Measurements from ENCODE around the gene GSTO2. TPM values are rescaled to one million over a fixed set of nuclear protein-coding genes. Genes with fewer than 3 reads are reported as not detected.

The GSTO2 gene
- total and polyA plus RNA-seq, 2 of the 4 experiments (the other 2 are of a cell fraction), result 1.4 to 2.3 TPM

- DNase-seq (no peak), ATAC-seq (ENCODE audit: low read depth) (no peak)
- no peak overlapping the region for H2AFZ ChIP-seq (replicated peaks; ENCODE audit: low read length, poor library complexity)
- no peak overlapping the region for H3K9ac ChIP-seq (ENCODE audit: low read depth, low read length)
- in situ Hi-C loops (cut with MboI; ENCODE audit: low sequenced_read_pairs) (no loop called here), intact Hi-C loops (cut with micrococcal nuclease) (no loop called here), dilution Hi-C loops (cut with HindIII; ENCODE audit: low sequenced_read_pairs, unreplicated experiment) (no loop called here)
- no peak overlapping the region for H3K4ac ChIP-seq (ENCODE audit: low read depth, low read length)
- CTCF ChIA-PET, result interaction anchor here (0.6 to 1.4 kb wide), 2 partner anchors 30 to 310 kb away, joined by 3 to 4 read pairs; no protein-coding TSS in a partner anchor
- H3K14ac ChIP-seq (replicated peaks; ENCODE audit: low read depth, low read length), result no peak overlapping the region
- H4K8ac ChIP-seq (ENCODE audit: low read depth in 2 of 2, low read length in 2 of 2), result no peak overlapping the region
- H3K18ac ChIP-seq (ENCODE audit: low read depth, low read length), result no peak overlapping the region
- no peak overlapping the region for H2BK120ac ChIP-seq (ENCODE audit: low read depth, low read length)
- H4K20me1 ChIP-seq (ENCODE audit: insufficient read depth, low read length), result peaks cover 9% of the 10 kb centered on the region
- H3K56ac ChIP-seq (ENCODE audit: extremely low read depth, insufficient read depth, low read length), result no peak overlapping the region
- no peak overlapping the region; the same call in 1 of the 2 replicates for H2AK5ac ChIP-seq (ENCODE audit: low read depth, low read length)
- H4K5ac ChIP-seq (ENCODE audit: low read depth, low read length), result no peak overlapping the region
- peaks cover 19% of the 10 kb centered on the region for H3K4me1 ChIP-seq (ENCODE audit: control insufficient read depth, insufficient read depth, low read length)
- no peak overlapping the region for H3K27ac ChIP-seq (ENCODE audit: insufficient read depth, low read length)
- no peak overlapping the region; the same call in 1 of the 2 replicates for H4K91ac ChIP-seq (ENCODE audit: insufficient read depth, low read depth, low read length)
- no peak overlapping the region for H2BK20ac ChIP-seq (ENCODE audit: low read depth, low read length)
- H3K27me3 ChIP-seq (ENCODE audit: control insufficient read depth, insufficient read depth, low read length), result no peaks in the 10 kb centered on the region
- H3K4me3 ChIP-seq (ENCODE audit: insufficient read depth, low read depth, low read length), result no peak overlapping the region
- H3K9me3 ChIP-seq (ENCODE audit: control insufficient read depth, insufficient read depth, low read length), result no peaks in the 10 kb centered on the region
- no peak overlapping the region for H2BK5ac ChIP-seq (ENCODE audit: low read depth, low read length, poor library complexity, severe bottlenecking)
- peaks cover 3 to 38% of the 10 kb centered on the region in 2 experiments; a peak in 3 of 4 replicates for H3K79me1 ChIP-seq (ENCODE audit: low read depth in 1 of 2, low read length in 2 of 2)
- H3K23ac ChIP-seq (ENCODE audit: low read depth, low read length), result no peak overlapping the region
- peaks cover 2% of the 10 kb centered on the region; the same call in 1 of the 2 replicates for H3K36me3 ChIP-seq (ENCODE audit: control insufficient read depth, insufficient read depth, low read length)
- no peak overlapping the region for H3K4me2 ChIP-seq (ENCODE audit: low read depth, low read length)
- peaks cover 25% of the 10 kb centered on the region; the same call in 1 of the 2 replicates for H3K9me1 ChIP-seq (ENCODE audit: insufficient read depth, low read length)
- POLR2A ChIA-PET (ENCODE audit: unreplicated experiment), result no interaction called here
- TF ChIP-seq NFE2L2 (IDR thresholded peaks at IDR 0.05; ENCODE audit: low read depth, low read length), result no peak
- no peak for TF ChIP-seq CTCF (conservative IDR thresholded peaks at IDR 0.05; ENCODE audit: low read depth, low read length)
- no peak for TF ChIP-seq MXI1 (IDR thresholded peaks at IDR 0.05; ENCODE audit: borderline replicate concordance, low read depth, low read length)
- TF ChIP-seq RCOR1 (IDR thresholded peaks at IDR 0.05; ENCODE audit: insufficient replicate concordance, low read length), result no peak
- no peak for TF ChIP-seq POLR2A (IDR thresholded peaks at IDR 0.05; ENCODE audit: low read depth, low read length)
- no peak for TF ChIP-seq RAD21 (IDR thresholded peaks at IDR 0.05; ENCODE audit: low read length)
- no peak for TF ChIP-seq CHD1 (IDR thresholded peaks at IDR 0.05; ENCODE audit: low read depth, low read length)
- TF ChIP-seq MAZ (IDR thresholded peaks at IDR 0.05; ENCODE audit: borderline replicate concordance, low read depth, low read length), result no peak
- no peak for TF ChIP-seq BHLHE40 (IDR thresholded peaks at IDR 0.05; ENCODE audit: low read depth, low read length)
- no peak for TF ChIP-seq CEBPB (IDR thresholded peaks at IDR 0.05; ENCODE audit: low read depth, low read length)
- TF ChIP-seq USF2 (IDR thresholded peaks at IDR 0.05; ENCODE audit: low read depth, low read length), result no peak
- 17% methylated on average over 2 of the region's 2 CpGs; no CpG with 5 or more reads in 1 of the 2 experiments for WGBS, 2 experiments (ENCODE audit: extremely low coverage in 2 of 2, insufficient read length in 1 of 2)
- H2BK15ac ChIP-seq (ENCODE audit: low read depth, low read length), result no peak overlapping the region
- BruUV-seq (replicated peaks), result no TSS peak
- no peak overlapping the region for H2AK9ac ChIP-seq (replicated peaks; ENCODE audit: low read depth, low read length, poor library complexity)
Measured at GRCh38 chr10:104303594-104304355, 34.8 kb downstream of the GSTO2 start.

All from IMR-90 (cell line).